ENCODE results near the gene RGS17.
"Not testable (repeated sequence)": the region's sequence is repeated elsewhere in the genome, so short reads cannot be mapped to it uniquely, and the experiment has no call there.

RGS17 gene

GRCh38 chr6:152984513-152984872 lies 146.6 kb downstream of the RGS17 start:
- DNase-seq (ENCODE audit: low read depth in 2 of 2) = no peak

GRCh38 chr6:152983637-152984512 lies 147.2 kb downstream of the RGS17 start:
- DNase-seq (ENCODE audit: low read depth in 2 of 2) = peak; percentile 92 to 96

GRCh38 chr6:152982904-152983636 lies 148.0 kb downstream of the RGS17 start, which contains the start of gene FBXO5:
Gene FBXO5 (minus strand): TSS chr6:152983041. CDS start chr6:152982959, 82 bp downstream.
- DNase-seq (ENCODE audit: low read depth in 2 of 2) = peak; percentile 93 to 96

- DNase-seq (ENCODE audit: low read depth in 2 of 2) = peak in 1 of 2 donors; percentile 27
Measured at GRCh38 chr6:152981989-152982903, 148.8 kb downstream of the RGS17 start.

- DNase-seq (ENCODE audit: low read depth in 2 of 2) = no peak
Measured at GRCh38 chr6:152981219-152981618, 149.9 kb downstream of the RGS17 start.

GRCh38 chr6:152980656-152981055 lies 150.4 kb downstream of the RGS17 start:
- no peak for DNase-seq (ENCODE audit: low read depth in 2 of 2)

GRCh38 chr6:152979116-152979515 lies 152.0 kb downstream of the RGS17 start:
- DNase-seq (ENCODE audit: low read depth in 2 of 2) = no peak

- DNase-seq (ENCODE audit: low read depth in 2 of 2) = no peak
Measured at GRCh38 chr6:152978058-152978457, 153.0 kb downstream of the RGS17 start.

- DNase-seq (ENCODE audit: low read depth in 2 of 2) = no peak
Measured at GRCh38 chr6:152977556-152977955, 153.5 kb downstream of the RGS17 start.

GRCh38 chr6:152976749-152977148 lies 154.3 kb downstream of the RGS17 start:
- no peak for DNase-seq (ENCODE audit: low read depth in 2 of 2)

GRCh38 chr6:152975204-152975915 lies 155.7 kb downstream of the RGS17 start:
- no peak for DNase-seq (ENCODE audit: low read depth in 2 of 2)

GRCh38 chr6:152973916-152974315 lies 157.2 kb downstream of the RGS17 start:
- DNase-seq (ENCODE audit: low read depth in 2 of 2) = no peak

- no peak for DNase-seq (ENCODE audit: low read depth in 2 of 2)
Measured at GRCh38 chr6:152969688-152970418, 161.2 kb downstream of the RGS17 start.

- DNase-seq (ENCODE audit: low read depth in 2 of 2) = not testable (repeated sequence)
Measured at GRCh38 chr6:152966168-152966894, 164.8 kb downstream of the RGS17 start.

GRCh38 chr6:152959333-152959732 lies 171.7 kb downstream of the RGS17 start:
- no peak for DNase-seq (ENCODE audit: low read depth in 2 of 2)

GRCh38 chr6:152957796-152958195 lies 173.3 kb downstream of the RGS17 start:
- no peak for DNase-seq (ENCODE audit: low read depth in 2 of 2)

All from stimulated activated CD8-positive, alpha-beta memory T cell treated with anti-CD3 and anti-CD28 coated beads, Interleukin-2, amount 100 ng/mL, for 48 hours (primary cell).